ENCODE data around the gene ANKRD10.
"Not testable (repeated sequence)": the region's sequence is repeated elsewhere in the genome, so short reads cannot be mapped to it uniquely, and the experiment has no call there.

Gene ANKRD10

DNA sequence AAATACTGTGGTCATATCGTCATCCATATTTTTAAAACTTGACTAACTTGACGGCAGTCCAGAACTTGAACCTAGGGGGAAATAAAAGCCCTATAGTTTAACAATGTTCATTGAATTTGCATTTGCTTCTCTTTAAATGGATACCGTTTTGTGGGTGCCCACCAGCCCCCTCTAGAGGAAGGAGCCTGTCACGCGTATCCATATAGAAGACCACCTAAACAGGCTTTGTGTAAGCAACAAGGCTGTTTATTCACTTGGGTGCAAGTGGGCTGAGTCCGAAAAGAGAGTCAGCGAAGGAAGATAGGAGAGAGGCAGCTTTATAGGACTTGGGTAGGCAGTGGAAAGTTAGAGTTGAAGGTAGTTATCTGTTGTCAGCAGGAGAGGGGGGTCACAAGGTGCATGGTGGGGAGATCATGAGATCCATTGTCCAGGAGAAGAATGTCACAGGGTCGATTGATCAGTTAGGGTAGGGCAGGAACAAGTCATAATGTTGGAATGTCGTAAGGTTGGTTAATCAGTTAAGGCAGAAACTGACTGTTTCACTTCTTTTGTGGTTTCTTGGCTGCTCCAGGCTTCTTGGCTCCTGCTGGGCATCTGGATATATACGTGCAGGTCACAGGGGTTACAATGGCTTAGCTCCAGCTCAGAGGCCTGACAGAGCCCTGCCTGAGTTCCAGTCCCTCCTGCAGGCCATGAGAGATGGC lies 42.5 kb upstream of the ANKRD10 start:
- no peaks in the 10 kb centered on the region for H3K36me3 ChIP-seq (ENCODE audit: insufficient read depth, low read length)
- H4K20me1 ChIP-seq (ENCODE audit: insufficient read depth, low read length) = no peaks in the 10 kb centered on the region
- H3K27me3 ChIP-seq (ENCODE audit: insufficient read depth, low read length, poor library complexity) = no peaks in the 10 kb centered on the region
- DNase-seq = peak; percentile 24
- H3K4me2 ChIP-seq (ENCODE audit: insufficient read depth, low read length) = no peak overlapping the region
- H3K9me3 ChIP-seq (ENCODE audit: insufficient read depth, low read length, severe bottlenecking) = peaks cover 13% of the 10 kb centered on the region
- no peak overlapping the region for H3K9ac ChIP-seq (ENCODE audit: low read depth, low read length)
- no peak overlapping the region for H2AFZ ChIP-seq (ENCODE audit: low read depth, low read length)
- no peak for TF ChIP-seq EZH2 (IDR thresholded peaks at IDR 0.05; ENCODE audit: borderline replicate concordance, low read depth, low read length, severe bottlenecking)
- TF ChIP-seq, protein P1, sequence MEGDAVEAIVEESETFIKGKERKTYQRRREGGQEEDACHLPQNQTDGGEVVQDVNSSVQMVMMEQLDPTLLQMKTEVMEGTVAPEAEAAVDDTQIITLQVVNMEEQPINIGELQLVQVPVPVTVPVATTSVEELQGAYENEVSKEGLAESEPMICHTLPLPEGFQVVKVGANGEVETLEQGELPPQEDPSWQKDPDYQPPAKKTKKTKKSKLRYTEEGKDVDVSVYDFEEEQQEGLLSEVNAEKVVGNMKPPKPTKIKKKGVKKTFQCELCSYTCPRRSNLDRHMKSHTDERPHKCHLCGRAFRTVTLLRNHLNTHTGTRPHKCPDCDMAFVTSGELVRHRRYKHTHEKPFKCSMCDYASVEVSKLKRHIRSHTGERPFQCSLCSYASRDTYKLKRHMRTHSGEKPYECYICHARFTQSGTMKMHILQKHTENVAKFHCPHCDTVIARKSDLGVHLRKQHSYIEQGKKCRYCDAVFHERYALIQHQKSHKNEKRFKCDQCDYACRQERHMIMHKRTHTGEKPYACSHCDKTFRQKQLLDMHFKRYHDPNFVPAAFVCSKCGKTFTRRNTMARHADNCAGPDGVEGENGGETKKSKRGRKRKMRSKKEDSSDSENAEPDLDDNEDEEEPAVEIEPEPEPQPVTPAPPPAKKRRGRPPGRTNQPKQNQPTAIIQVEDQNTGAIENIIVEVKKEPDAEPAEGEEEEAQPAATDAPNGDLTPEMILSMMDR (IDR thresholded peaks at IDR 0.05; ENCODE audit: borderline replicate concordance, extremely low read depth, low read length, poor library complexity, severe bottlenecking) = peak; percentile 43
- no peak for ATAC-seq (ENCODE audit: insufficient read depth, low read depth)
- H3K79me2 ChIP-seq (ENCODE audit: insufficient read depth, low read length) = no peaks in the 10 kb centered on the region
- no peaks in the 10 kb centered on the region for H3K4me1 ChIP-seq (ENCODE audit: insufficient read depth, low read length)
- H3K4me3 ChIP-seq (ENCODE audit: low read depth in 1 of 2, low read length in 2 of 2) = no peak overlapping the region
- no peak overlapping the region for H3K27ac ChIP-seq (ENCODE audit: low read length)

DNA sequence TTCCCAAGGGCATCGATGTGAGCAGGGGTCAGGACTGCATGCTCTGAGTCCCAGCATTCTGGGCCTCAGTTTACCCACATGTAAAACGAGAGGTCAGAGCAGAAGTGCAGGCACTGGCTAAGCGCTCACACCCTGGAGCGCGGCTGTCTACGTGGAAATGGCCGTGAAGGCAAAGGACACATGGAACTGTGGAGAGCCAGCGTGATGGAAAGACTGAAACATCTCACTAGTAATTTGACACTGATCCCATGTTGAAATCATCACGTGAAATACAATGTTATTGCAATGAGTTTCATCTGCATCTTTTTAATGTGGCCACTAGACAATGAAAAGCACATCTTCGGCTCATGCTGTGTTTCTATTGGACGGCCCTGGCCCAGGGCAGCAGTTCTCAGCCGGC lies 41.3 kb upstream of the ANKRD10 start:
- not testable (repeated sequence) for H3K27me3 ChIP-seq (ENCODE audit: insufficient read depth, low read length, poor library complexity); H3K4me3 ChIP-seq (ENCODE audit: low read depth in 1 of 2, low read length in 2 of 2); H3K9me3 ChIP-seq (ENCODE audit: insufficient read depth, low read length, severe bottlenecking); H2AFZ ChIP-seq (ENCODE audit: low read depth, low read length); H3K36me3 ChIP-seq (ENCODE audit: insufficient read depth, low read length); ATAC-seq (ENCODE audit: insufficient read depth, low read depth); H3K79me2 ChIP-seq (ENCODE audit: insufficient read depth, low read length); H3K27ac ChIP-seq (ENCODE audit: low read length); H3K4me2 ChIP-seq (ENCODE audit: insufficient read depth, low read length); H4K20me1 ChIP-seq (ENCODE audit: insufficient read depth, low read length); DNase-seq; H3K9ac ChIP-seq (ENCODE audit: low read depth, low read length); H3K4me1 ChIP-seq (ENCODE audit: insufficient read depth, low read length)

DNA sequence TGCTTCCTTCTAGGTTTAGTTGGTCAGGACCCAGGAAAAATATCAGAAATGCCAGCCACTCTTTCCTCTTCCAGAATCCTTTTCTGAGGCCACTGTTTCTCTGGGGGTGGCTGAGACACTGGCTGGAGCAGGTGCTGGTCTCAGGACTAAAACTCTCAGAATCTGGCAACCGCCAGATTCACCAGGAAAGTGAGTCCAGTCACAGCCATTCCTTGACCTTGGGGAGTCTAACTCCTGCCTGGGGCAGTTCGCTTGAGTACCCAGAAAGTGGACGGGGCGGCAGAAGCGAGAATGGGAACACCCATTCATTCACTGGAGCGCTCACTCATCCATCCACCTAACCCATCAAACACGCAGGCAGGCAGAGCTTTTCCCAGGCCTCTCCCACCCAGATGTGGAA lies 40.7 kb upstream of the ANKRD10 start:
- H3K4me1 ChIP-seq (ENCODE audit: insufficient read depth, low read length); H3K4me2 ChIP-seq (ENCODE audit: insufficient read depth, low read length); H3K79me2 ChIP-seq (ENCODE audit: insufficient read depth, low read length); H3K9ac ChIP-seq (ENCODE audit: low read depth, low read length); H2AFZ ChIP-seq (ENCODE audit: low read depth, low read length); H3K9me3 ChIP-seq (ENCODE audit: insufficient read depth, low read length, severe bottlenecking); ATAC-seq (ENCODE audit: insufficient read depth, low read depth); H3K27ac ChIP-seq (ENCODE audit: low read length); H3K4me3 ChIP-seq (ENCODE audit: low read depth in 1 of 2, low read length in 2 of 2); H4K20me1 ChIP-seq (ENCODE audit: insufficient read depth, low read length); H3K36me3 ChIP-seq (ENCODE audit: insufficient read depth, low read length); DNase-seq; H3K27me3 ChIP-seq (ENCODE audit: insufficient read depth, low read length, poor library complexity): not testable (repeated sequence)

DNA sequence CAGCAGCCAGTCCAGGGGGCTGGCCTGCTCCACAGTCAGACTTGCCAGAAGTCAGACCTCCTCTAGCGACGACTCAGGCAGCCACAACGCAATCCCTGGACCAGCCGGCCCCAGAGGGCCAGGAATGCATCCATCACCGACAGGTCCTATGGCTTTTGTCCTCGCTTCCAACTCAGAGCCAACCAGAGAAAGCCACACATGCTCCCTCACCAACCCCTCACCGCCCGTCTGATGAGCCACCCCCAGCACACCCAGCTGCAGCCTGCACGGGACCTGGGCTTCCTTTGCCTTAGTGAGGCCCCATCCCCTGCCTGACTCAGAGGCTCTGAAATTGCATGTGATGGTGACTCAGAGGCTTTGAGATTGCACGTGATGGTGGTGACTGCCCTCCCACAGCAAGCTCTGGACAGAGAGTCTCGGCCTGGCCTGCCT lies 40.2 kb upstream of the ANKRD10 start:
- H3K9me3 ChIP-seq (ENCODE audit: insufficient read depth, low read length, severe bottlenecking); H3K27ac ChIP-seq (ENCODE audit: low read length); H3K79me2 ChIP-seq (ENCODE audit: insufficient read depth, low read length); H3K4me2 ChIP-seq (ENCODE audit: insufficient read depth, low read length); H3K4me1 ChIP-seq (ENCODE audit: insufficient read depth, low read length); H3K9ac ChIP-seq (ENCODE audit: low read depth, low read length); H3K36me3 ChIP-seq (ENCODE audit: insufficient read depth, low read length); H3K4me3 ChIP-seq (ENCODE audit: low read depth in 1 of 2, low read length in 2 of 2); H2AFZ ChIP-seq (ENCODE audit: low read depth, low read length); H3K27me3 ChIP-seq (ENCODE audit: insufficient read depth, low read length, poor library complexity); H4K20me1 ChIP-seq (ENCODE audit: insufficient read depth, low read length): not testable (repeated sequence)
- peak; percentile 68 for ATAC-seq (ENCODE audit: insufficient read depth, low read depth)
- peak; percentile 11 for DNase-seq

DNA sequence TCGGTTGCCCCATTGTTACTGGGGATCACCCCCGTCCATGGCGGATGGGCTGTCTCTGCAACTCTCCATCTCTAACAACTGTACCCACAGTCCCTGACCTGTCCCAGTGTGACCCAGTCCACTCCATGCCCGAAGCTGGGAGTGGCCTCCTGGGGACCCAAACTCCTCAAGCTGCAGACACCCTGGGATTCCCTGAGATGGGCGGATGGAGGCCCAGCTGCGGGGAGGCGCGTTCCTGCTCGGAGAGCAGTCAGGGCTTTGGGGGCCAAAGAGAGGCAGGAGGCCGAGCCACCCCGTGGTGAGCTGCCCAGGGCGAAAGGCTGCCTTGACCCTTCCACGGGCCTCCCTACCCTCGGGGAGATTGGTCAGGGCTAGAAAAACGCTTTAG lies 39.7 kb upstream of the ANKRD10 start:
- not testable (repeated sequence) for H3K4me2 ChIP-seq (ENCODE audit: insufficient read depth, low read length); H3K27me3 ChIP-seq (ENCODE audit: insufficient read depth, low read length, poor library complexity); DNase-seq; H3K27ac ChIP-seq (ENCODE audit: low read length); H3K9me3 ChIP-seq (ENCODE audit: insufficient read depth, low read length, severe bottlenecking); H3K4me3 ChIP-seq (ENCODE audit: low read depth in 1 of 2, low read length in 2 of 2); ATAC-seq (ENCODE audit: insufficient read depth, low read depth); H3K79me2 ChIP-seq (ENCODE audit: insufficient read depth, low read length); H4K20me1 ChIP-seq (ENCODE audit: insufficient read depth, low read length); H2AFZ ChIP-seq (ENCODE audit: low read depth, low read length); H3K36me3 ChIP-seq (ENCODE audit: insufficient read depth, low read length); H3K9ac ChIP-seq (ENCODE audit: low read depth, low read length); H3K4me1 ChIP-seq (ENCODE audit: insufficient read depth, low read length)
